HepG2 (cell line): ENCODE data around the gene FAAP100. TPM values are rescaled to one million over a fixed set of nuclear protein-coding genes. Genes with fewer than 3 reads are reported as not detected.
A peak's percentile ranks its signal among the peaks of the same experiment; 100 is the strongest.

ENCODE experiments used
- AGO1 ChIP-seq: fragments of 200-400 bp; formaldehyde crosslinking; IDR thresholded peaks from 2 replicates; pipeline ENCODE4 v1.6.1; 2017; ENCODE audit warnings: mild to moderate bottlenecking, low read depth, low read length, moderate library complexity; ENCODE audit not compliant: poor library complexity, severe bottlenecking
- CHD2 ChIP-seq: IDR thresholded peaks from 2 replicates; pipeline ENCODE4 v1.6.1; 2011; ENCODE audit warnings: low read depth, low read length, improper control_type of control experiment
- LCORL ChIP-seq, 2 experiments: fragments of 450-650 bp in 1 of 2; sonication (generic) in 1 of 2; formaldehyde crosslinking in 1 of 2; IDR thresholded peaks; 2 replicates each; pipeline versions ENCODE4 v1.5.0 to v1.6.1; 2017 to 2020; ENCODE audit warnings: antibody characterized with exemption in 1 of 2, missing genetic modification reagents in 1 of 2
- SAP130 ChIP-seq: IDR thresholded peaks from 2 replicates; pipeline ENCODE4 v1.6.1; 2016; ENCODE audit warnings: low read depth
- TBL1XR1 ChIP-seq: fragments of 150-350 bp; IDR thresholded peaks from 2 replicates; pipeline ENCODE4 v1.6.1; 2014; ENCODE audit warnings: borderline replicate concordance, low read length; ENCODE audit not compliant: partially characterized antibody
- TEAD2 ChIP-seq: sonication (generic); formaldehyde crosslinking; IDR thresholded peaks from 2 replicates; pipeline ENCODE4 v1.9.0; 2021; ENCODE audit warnings: missing genetic modification reagents
- ZNF205 ChIP-seq: IDR thresholded peaks from 2 replicates; pipeline ENCODE4 v1.6.1; 2018; ENCODE audit warnings: missing biosample characterization, missing genetic modification reagents
- ZNF3 ChIP-seq: IDR thresholded peaks from 2 replicates; pipeline ENCODE4 v1.7.0; 2017; ENCODE audit warnings: inconsistent platforms
- ZNF670 ChIP-seq: sonication (generic); formaldehyde crosslinking; IDR thresholded peaks from 2 replicates; pipeline ENCODE4 v1.8.0; 2022; ENCODE audit warnings: mild to moderate bottlenecking, missing genetic modification reagents, borderline replicate concordance
- ZNF850 ChIP-seq: sonication (generic); formaldehyde crosslinking; conservative IDR thresholded peaks from 2 replicates; pipeline ENCODE4 v1.9.0; 2021; ENCODE audit warnings: mild to moderate bottlenecking, missing genetic modification reagents
- polyA plus RNA-seq, 8 experiments: library from polyadenylated mRNA; depleted of rRNA in 3 of 8; stranded (reverse) in 7 of 8; unstranded in 1 of 8; fragments of >200 nt; fragmentation: Illumina TruSeq in 4 of 8; extraction: Trizol in 4 of 8; gene quantifications; 2 replicates each; pipeline versions ENCODE4 v1.2.1 to v1.2.3, GENCODE V29; 2011 to 2016; ENCODE audit warnings: low read depth in 4 of 8, missing spikeins in 1 of 8, mixed read lengths in 1 of 8; ENCODE audit not compliant: insufficient read depth in 1 of 8
- total RNA-seq, 5 experiments: library from RNA; depleted of rRNA; stranded (reverse); fragments of >200 nt; fragmentation: Illumina TruSeq; extraction: Trizol; gene quantifications; 2 replicates each; pipeline ENCODE4 v1.2.3, GENCODE V29; 2016; ENCODE audit warnings: low read depth in 1 of 5
- TF ChIP-seq, protein P1 (sequence below): sonication (generic); formaldehyde crosslinking; IDR thresholded peaks from 2 replicates; pipeline ENCODE4 v1.9.0; 2021; ENCODE audit warnings: missing genetic modification reagents, borderline replicate concordance
- TF ChIP-seq, protein P2 (sequence below): sonication (generic); formaldehyde crosslinking; conservative IDR thresholded peaks from 2 replicates; pipeline ENCODE4 v1.8.1; 2023; ENCODE audit warnings: missing genetic modification reagents
- TF ChIP-seq, protein P3 (sequence below): sonication (generic); formaldehyde crosslinking; conservative IDR thresholded peaks from 2 replicates; pipeline ENCODE4 v1.4.0; 2020; ENCODE audit warnings: missing genetic modification reagents

Gene FAAP100
- total and polyA plus RNA-seq, 2 of the 13 experiments (the other 11 are each of a cell fraction or from before 2014, with no cell fraction given) = 7.6 to 20.8 TPM

DNA sequence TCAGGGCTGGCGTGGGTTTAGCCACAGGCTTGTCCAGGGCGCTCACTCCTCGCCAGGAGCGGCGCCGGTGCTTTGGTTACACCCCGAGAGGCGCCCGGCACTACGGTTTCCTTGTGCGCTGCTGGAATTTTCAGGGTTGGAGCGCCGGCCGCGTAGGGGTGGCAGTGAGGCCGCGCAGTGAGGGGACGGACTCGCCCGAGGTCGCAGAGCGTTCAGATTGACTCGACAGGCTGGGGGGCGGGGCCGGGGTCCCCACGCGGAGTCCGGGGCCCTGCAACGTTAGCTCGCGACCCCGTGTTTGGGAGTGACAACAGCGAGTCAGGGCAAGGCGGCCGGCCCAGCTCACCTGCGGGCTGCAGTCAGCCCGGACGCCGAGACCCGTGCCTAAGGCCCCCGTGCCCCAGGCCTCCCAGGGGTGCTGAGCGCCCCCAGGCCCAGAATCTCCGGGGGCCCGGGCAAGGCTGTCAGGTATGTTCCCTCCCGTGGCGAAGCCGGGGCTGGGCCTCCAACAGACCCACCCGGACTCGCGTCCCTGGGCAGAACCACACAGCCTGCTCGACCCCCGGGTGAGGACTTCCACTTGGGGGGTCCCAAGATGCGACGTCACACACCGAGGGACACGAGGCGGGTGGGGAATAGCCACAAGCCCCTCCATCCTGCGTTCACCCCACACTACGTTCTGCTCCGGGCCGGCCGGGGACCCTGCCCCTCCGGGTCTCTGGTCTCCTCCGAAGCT is 38.2 kb downstream of the FAAP100 start (continued):
- TF ChIP-seq, protein P1, sequence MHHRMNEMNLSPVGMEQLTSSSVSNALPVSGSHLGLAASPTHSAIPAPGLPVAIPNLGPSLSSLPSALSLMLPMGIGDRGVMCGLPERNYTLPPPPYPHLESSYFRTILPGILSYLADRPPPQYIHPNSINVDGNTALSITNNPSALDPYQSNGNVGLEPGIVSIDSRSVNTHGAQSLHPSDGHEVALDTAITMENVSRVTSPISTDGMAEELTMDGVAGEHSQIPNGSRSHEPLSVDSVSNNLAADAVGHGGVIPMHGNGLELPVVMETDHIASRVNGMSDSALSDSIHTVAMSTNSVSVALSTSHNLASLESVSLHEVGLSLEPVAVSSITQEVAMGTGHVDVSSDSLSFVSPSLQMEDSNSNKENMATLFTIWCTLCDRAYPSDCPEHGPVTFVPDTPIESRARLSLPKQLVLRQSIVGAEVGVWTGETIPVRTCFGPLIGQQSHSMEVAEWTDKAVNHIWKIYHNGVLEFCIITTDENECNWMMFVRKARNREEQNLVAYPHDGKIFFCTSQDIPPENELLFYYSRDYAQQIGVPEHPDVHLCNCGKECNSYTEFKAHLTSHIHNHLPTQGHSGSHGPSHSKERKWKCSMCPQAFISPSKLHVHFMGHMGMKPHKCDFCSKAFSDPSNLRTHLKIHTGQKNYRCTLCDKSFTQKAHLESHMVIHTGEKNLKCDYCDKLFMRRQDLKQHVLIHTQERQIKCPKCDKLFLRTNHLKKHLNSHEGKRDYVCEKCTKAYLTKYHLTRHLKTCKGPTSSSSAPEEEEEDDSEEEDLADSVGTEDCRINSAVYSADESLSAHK (CRISPR knock-in tag) = no peak
- TF ChIP-seq TBL1XR1 = no peak
- TF ChIP-seq, protein P2, sequence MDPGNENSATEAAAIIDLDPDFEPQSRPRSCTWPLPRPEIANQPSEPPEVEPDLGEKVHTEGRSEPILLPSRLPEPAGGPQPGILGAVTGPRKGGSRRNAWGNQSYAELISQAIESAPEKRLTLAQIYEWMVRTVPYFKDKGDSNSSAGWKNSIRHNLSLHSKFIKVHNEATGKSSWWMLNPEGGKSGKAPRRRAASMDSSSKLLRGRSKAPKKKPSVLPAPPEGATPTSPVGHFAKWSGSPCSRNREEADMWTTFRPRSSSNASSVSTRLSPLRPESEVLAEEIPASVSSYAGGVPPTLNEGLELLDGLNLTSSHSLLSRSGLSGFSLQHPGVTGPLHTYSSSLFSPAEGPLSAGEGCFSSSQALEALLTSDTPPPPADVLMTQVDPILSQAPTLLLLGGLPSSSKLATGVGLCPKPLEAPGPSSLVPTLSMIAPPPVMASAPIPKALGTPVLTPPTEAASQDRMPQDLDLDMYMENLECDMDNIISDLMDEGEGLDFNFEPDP = no peak
- TF ChIP-seq CHD2 = no peak
- TF ChIP-seq, protein P3, sequence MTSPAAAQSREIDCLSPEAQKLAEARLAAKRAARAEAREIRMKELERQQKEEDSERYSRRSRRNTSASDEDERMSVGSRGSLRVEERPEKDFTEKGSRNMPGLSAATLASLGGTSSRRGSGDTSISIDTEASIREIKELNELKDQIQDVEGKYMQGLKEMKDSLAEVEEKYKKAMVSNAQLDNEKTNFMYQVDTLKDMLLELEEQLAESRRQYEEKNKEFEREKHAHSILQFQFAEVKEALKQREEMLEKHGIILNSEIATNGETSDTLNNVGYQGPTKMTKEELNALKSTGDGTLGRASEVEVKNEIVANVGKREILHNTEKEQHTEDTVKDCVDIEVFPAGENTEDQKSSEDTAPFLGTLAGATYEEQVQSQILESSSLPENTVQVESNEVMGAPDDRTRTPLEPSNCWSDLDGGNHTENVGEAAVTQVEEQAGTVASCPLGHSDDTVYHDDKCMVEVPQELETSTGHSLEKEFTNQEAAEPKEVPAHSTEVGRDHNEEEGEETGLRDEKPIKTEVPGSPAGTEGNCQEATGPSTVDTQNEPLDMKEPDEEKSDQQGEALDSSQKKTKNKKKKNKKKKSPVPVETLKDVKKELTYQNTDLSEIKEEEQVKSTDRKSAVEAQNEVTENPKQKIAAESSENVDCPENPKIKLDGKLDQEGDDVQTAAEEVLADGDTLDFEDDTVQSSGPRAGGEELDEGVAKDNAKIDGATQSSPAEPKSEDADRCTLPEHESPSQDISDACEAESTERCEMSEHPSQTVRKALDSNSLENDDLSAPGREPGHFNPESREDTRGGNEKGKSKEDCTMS (CRISPR knock-in tag) = no peak
- peak; percentile 80 for TF ChIP-seq AGO1
- TF ChIP-seq LCORL (IDR thresholded peaks at IDR 0.05) = no peak
- TF ChIP-seq LCORL (CRISPR knock-in tag; IDR thresholded peaks at IDR 0.05) = no peak
- no peak for TF ChIP-seq ZNF3 (CRISPR knock-in tag)
- peak; percentile 64; the same call in 1 of the 2 replicates for TF ChIP-seq SAP130
- TF ChIP-seq TEAD2 = no peak
- peak; percentile 35; the same call in 1 of the 2 replicates for TF ChIP-seq ZNF850 (CRISPR knock-in tag)
- TF ChIP-seq ZNF670 (CRISPR knock-in tag) = no peak
- TF ChIP-seq ZNF205 = 0 out of 2 replicates have a peak, but pooled peaks have one; percentile 18
- TF ChIP-seq, all 625 proteins: peak for 162
